Activated naive CD8-positive, alpha-beta T cell treated with anti-CD3 and anti-CD28 coated beads, Interleukin-2, amount 10 ng/mL, durations not matched to agents 7 days and 5 days (primary cell): ENCODE results near the gene FADS3. TPM values are rescaled to one million over a fixed set of nuclear protein-coding genes. Genes with fewer than 3 reads are reported as not detected.
A peak's percentile ranks its signal among the peaks of the same experiment; 100 is the strongest.

Source experiments
- ATAC-seq: fragments of 150-1000 bp; cut with Tn5 transposase; one replicate; pipeline ENCODE4 v1.10.0; 2021; ENCODE audit warnings: low read depth, moderate library complexity
- POLR2A ChIA-PET: fragments of 350-600 bp; sonication (Branson Sonifier 250); formaldehyde crosslinking; loops from one replicate; lab custom pipeline; 2021; ENCODE audit warnings: antibody characterized with exemption; lab: Charles Lee
- DNase-seq: peaks from one replicate; pipeline ENCODE4 v3.0.0; 2021
- H3K27ac Mint-ChIP-seq: one replicate; pipeline ENCODE4 v1.8.0; 2022; ENCODE audit warnings: mild to moderate bottlenecking, mixed read lengths
- H3K27me3 Mint-ChIP-seq: one replicate; pipeline ENCODE4 v1.8.0; 2022; ENCODE audit warnings: mild to moderate bottlenecking, moderate library complexity, mixed read lengths
- H3K36me3 Mint-ChIP-seq: one replicate; pipeline ENCODE4 v1.8.0; 2021; ENCODE audit warnings: mild to moderate bottlenecking, mixed read lengths
- H3K4me1 Mint-ChIP-seq: one replicate; pipeline ENCODE4 v1.8.0; 2021; ENCODE audit warnings: mixed read lengths
- H3K4me3 Mint-ChIP-seq: one replicate; pipeline ENCODE4 v1.8.0; 2022; ENCODE audit warnings: mild to moderate bottlenecking, moderate library complexity, mixed read lengths
- H3K9me3 Mint-ChIP-seq: one replicate; pipeline ENCODE4 v1.8.0; 2021; ENCODE audit warnings: mixed read lengths
- total RNA-seq, 2 experiments: library from RNA; stranded (reverse); gene quantifications; one replicate each; pipeline ENCODE4 v1.2.3, GENCODE V29; 2021

Gene FADS3
- total RNA-seq, 2 experiments from 2014 or later, result 4.7 TPM

GRCh38 chr11:61833926-61834277 lies 57.4 kb downstream of the FADS3 start:
- Mint-ChIP-seq H3K36me3 (peaks cover 50% of the 10 kb centered on the region), H3K9me3 (no peaks in the 10 kb centered on the region), H3K4me1 (peaks cover 54% of the 10 kb centered on the region), H3K27ac (peak overlapping the region; percentile 96), H3K4me3 (peak overlapping the region; percentile 83), H3K27me3 (no peaks in the 10 kb centered on the region)
- DNase-seq (no peak), ATAC-seq (no peak)
- POLR2A ChIA-PET, result interaction anchor here (0.7 to 3.1 kb wide), 10 partner anchors 13 to 134 kb away, joined by 3 to 52 read pairs (median 5); partner anchors contain the start of genes FADS1, FEN1, FTH1 and TMEM258

- Mint-ChIP-seq H3K9me3 (no peaks in the 10 kb centered on the region), H3K27ac (peak overlapping the region; percentile 96), H3K36me3 (peaks cover 47% of the 10 kb centered on the region), H3K4me3 (peak overlapping the region; percentile 83), H3K4me1 (peaks cover 54% of the 10 kb centered on the region), H3K27me3 (no peaks in the 10 kb centered on the region)
- DNase-seq (no peak), ATAC-seq (no peak)
- POLR2A ChIA-PET, result interaction anchor here (1.1 to 3.1 kb wide), 3 partner anchors 13 to 35 kb away, joined by 3 to 52 read pairs (median 6); partner anchors contain the start of gene FADS1
These were observed 57.9 kb downstream of the FADS3 start for GRCh38 chr11:61833471-61833870.

- POLR2A ChIA-PET, result interaction anchor here (1.9 kb wide), 1 partner anchor 12 kb away, joined by 6 read pairs; no protein-coding TSS in a partner anchor
- no peak for DNase-seq
- no peak for ATAC-seq
- Mint-ChIP-seq H3K9me3 (no peaks in the 10 kb centered on the region), H3K4me3 (peak overlapping the region; percentile 94), H3K27me3 (no peaks in the 10 kb centered on the region), H3K27ac (peak overlapping the region; percentile 96), H3K36me3 (peaks cover 42% of the 10 kb centered on the region), H3K4me1 (peaks cover 54% of the 10 kb centered on the region)
These were observed 58.6 kb downstream of the FADS3 start for GRCh38 chr11:61832754-61833153.

DNA sequence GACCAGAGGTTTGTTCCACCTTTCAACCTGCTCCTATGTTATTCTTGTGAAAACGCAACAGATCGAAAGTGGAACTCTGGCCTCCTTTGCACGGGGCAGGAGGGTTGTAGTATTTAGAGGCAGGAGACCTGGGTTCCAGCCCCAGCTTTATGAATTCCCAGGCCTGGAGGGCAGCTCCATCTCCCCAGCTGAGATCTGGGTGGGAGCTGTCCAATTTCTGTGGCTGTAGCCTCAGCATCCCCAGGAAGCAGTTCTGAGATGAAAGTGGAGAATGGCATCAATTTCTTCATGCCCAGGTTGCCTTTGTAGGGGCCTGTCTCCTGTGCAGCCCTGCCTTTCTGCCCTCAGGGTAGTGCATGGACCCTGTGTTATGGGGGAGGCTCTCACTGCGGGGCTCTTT lies 59.1 kb downstream of the FADS3 start:
- POLR2A ChIA-PET, result interaction anchor here (1.1 to 7.2 kb wide), 2 partner anchors 16 to 39 kb away, joined by 3 to 140 read pairs; partner anchors contain the start of genes FADS1 and FEN1
- DNase-seq (no peak), ATAC-seq (no peak)
- Mint-ChIP-seq H3K4me1 (peaks cover 55% of the 10 kb centered on the region), H3K27me3 (no peaks in the 10 kb centered on the region), H3K27ac (peak overlapping the region; percentile 96), H3K4me3 (peak overlapping the region; percentile 94), H3K36me3 (peaks cover 42% of the 10 kb centered on the region), H3K9me3 (no peaks in the 10 kb centered on the region)

DNA sequence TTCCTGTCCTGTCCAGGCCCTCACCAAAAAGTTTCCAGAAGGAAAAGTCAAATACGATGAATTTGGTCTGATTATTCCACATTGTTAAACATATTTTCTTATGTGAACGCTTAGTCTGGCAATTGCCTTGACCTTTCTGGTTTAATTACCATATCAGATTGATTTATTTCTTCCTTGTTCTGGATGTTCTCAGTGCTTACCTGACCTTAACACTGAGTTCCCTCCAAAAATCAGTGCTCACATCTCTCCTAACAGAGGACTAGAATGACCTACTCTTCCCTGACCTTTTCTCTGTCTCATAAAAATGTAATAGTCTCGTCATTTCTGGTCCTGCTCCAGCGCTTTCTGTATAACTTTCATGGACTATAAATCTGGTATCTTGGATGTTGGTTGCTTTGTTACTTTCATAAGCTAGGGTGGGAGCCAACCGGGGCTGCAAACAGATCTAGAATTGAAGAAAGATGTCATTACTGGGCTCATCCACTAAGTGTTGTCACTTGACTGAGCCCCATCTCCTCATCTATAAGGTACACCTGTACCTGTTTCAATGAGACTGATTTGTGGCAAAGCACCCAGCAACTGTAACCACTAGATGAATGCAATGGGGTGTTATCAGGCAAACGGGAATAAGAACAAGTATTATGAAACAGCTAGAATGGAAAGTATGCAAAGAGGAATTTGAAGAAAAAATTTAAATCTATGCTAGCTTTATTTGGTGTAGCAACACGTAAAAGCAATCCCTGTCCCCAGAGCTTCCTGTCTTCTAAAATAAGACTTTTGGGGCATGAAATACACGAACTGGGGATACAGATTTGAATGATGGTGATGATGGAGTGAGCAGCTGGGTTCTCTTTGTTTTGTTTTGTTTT lies 60.9 kb downstream of the FADS3 start:
- POLR2A ChIA-PET, result interaction anchor here (0.7 to 7.2 kb wide), 4 partner anchors 14 to 137 kb away, joined by 3 to 140 read pairs (median 12); partner anchors contain the start of genes FADS1, FEN1, FTH1 and TMEM258
- no peaks in the 10 kb centered on the region for H3K27me3 Mint-ChIP-seq
- H3K4me3 Mint-ChIP-seq, result peak overlapping the region; percentile 94
- peaks cover 31% of the 10 kb centered on the region for H3K36me3 Mint-ChIP-seq
- no peaks in the 10 kb centered on the region for H3K9me3 Mint-ChIP-seq
- H3K27ac Mint-ChIP-seq, result peak overlapping the region; percentile 63
- DNase-seq (no peak), ATAC-seq (no peak)
- H3K4me1 Mint-ChIP-seq, result peaks cover 60% of the 10 kb centered on the region

- H3K27ac Mint-ChIP-seq, result peak overlapping the region; percentile 89
- POLR2A ChIA-PET, result interaction anchor here (0.7 to 7.2 kb wide), 3 partner anchors 13 to 37 kb away, joined by 3 to 140 read pairs (median 21); partner anchors contain the start of genes FADS1, FEN1 and TMEM258
- H3K27me3 Mint-ChIP-seq, result no peaks in the 10 kb centered on the region
- DNase-seq (no peak), ATAC-seq (no peak)
- H3K4me3 Mint-ChIP-seq, result peak overlapping the region; percentile 94
- H3K36me3 Mint-ChIP-seq, result peaks cover 31% of the 10 kb centered on the region
- peaks cover 56% of the 10 kb centered on the region for H3K4me1 Mint-ChIP-seq
- no peaks in the 10 kb centered on the region for H3K9me3 Mint-ChIP-seq
These were observed 61.5 kb downstream of the FADS3 start for GRCh38 chr11:61829806-61830205.

GRCh38 chr11:61828629-61829407 lies 62.5 kb downstream of the FADS3 start:
- ATAC-seq (peak; percentile 37), DNase-seq (peak; percentile 74)
- peaks cover 6% of the 10 kb centered on the region for H3K27me3 Mint-ChIP-seq
- POLR2A ChIA-PET, result interaction anchor here (0.7 to 7.2 kb wide), 5 partner anchors 12 to 139 kb away, joined by 3 to 140 read pairs (median 8); partner anchors contain the start of genes FADS1, FEN1, FTH1 and TMEM258
- H3K36me3 Mint-ChIP-seq, result peaks cover 28% of the 10 kb centered on the region
- H3K4me1 Mint-ChIP-seq, result peaks cover 49% of the 10 kb centered on the region
- peak overlapping the region; percentile 94 for H3K4me3 Mint-ChIP-seq
- peak overlapping the region; percentile 89 for H3K27ac Mint-ChIP-seq
- H3K9me3 Mint-ChIP-seq, result no peaks in the 10 kb centered on the region

DNA sequence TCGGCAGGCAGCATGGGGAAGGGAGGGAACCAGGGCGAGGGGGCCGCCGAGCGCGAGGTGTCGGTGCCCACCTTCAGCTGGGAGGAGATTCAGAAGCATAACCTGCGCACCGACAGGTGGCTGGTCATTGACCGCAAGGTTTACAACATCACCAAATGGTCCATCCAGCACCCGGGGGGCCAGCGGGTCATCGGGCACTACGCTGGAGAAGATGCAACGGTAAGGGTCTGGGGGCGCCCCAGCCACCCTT lies 63.0 kb downstream of the FADS3 start:
- peak overlapping the region; percentile 89 for H3K27ac Mint-ChIP-seq
- peaks cover 8% of the 10 kb centered on the region for H3K27me3 Mint-ChIP-seq
- peak overlapping the region; percentile 94 for H3K4me3 Mint-ChIP-seq
- POLR2A ChIA-PET, result interaction anchor here (1.0 to 7.2 kb wide), 6 partner anchors 8 to 139 kb away, joined by 4 to 140 read pairs (median 10); partner anchors contain the start of genes FADS1, FEN1, FTH1 and TMEM258
- DNase-seq, result no peak
- peaks cover 25% of the 10 kb centered on the region for H3K36me3 Mint-ChIP-seq
- H3K4me1 Mint-ChIP-seq, result peaks cover 44% of the 10 kb centered on the region
- no peaks in the 10 kb centered on the region for H3K9me3 Mint-ChIP-seq
- no peak for ATAC-seq

DNA sequence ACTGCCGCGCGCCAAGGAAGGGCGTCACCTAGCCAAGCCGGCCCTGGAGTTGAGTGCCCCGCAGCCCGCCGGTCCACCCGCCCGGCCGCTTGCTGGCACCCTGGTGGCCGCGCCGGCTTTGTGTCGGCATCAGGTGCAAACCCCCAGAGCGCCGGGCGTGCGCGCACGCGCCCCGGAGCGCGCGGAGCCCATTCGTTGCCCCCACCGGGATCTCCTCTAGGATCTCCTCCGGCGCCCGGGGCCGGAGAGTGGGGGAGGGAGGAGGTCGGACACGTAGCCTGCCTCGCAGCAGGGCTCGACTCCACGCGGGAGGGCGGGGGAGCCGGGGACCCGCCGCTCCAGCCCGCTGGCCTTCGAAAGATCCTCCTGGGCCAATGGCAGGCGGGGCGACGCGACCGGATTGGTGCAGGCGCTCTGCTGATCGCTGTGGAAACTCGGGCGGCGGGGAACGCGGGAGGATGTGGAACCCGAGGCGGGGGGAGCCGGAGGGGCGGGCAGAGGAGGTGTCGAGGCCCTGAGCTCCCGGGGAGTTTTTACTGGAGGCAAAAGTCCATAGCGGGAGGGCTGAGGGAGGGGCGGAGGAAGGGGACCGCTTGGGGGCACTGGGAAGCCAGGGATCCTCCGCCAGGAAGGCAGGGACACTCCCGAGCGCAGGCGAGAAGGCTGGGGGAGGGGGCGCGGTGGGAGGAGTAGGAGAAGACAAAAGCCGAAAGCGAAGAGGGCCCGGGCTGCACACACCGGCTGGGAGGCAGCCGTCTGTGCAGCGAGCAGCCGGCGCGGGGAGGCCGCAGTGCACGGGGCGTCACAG lies 63.6 kb downstream of the FADS3 start, which contains the start of gene FADS2:
Gene FADS2 (plus strand): TSS at position 730 of the 808 bp plus-strand sequence. CDS start 91 bp downstream, outside the sequence.
- H3K36me3 Mint-ChIP-seq, result peaks cover 29% of the 10 kb centered on the region
- H3K4me3 Mint-ChIP-seq, result peak within 1 kb of the TSS; percentile 94
- DNase-seq (peak; percentile 92), ATAC-seq (peak; percentile 88)
- no peaks in the 10 kb centered on the region for H3K9me3 Mint-ChIP-seq
- peaks cover 38% of the 10 kb centered on the region for H3K4me1 Mint-ChIP-seq
- peaks cover 14% of the 10 kb centered on the region for H3K27me3 Mint-ChIP-seq
- POLR2A ChIA-PET, result interaction anchor here (1.0 to 7.2 kb wide), 7 partner anchors 9 to 140 kb away, joined by 3 to 140 read pairs (median 8); partner anchors contain the start of genes FADS1, FEN1, FTH1 and TMEM258
- peak within 1 kb of the TSS; percentile 89 for H3K27ac Mint-ChIP-seq

DNA sequence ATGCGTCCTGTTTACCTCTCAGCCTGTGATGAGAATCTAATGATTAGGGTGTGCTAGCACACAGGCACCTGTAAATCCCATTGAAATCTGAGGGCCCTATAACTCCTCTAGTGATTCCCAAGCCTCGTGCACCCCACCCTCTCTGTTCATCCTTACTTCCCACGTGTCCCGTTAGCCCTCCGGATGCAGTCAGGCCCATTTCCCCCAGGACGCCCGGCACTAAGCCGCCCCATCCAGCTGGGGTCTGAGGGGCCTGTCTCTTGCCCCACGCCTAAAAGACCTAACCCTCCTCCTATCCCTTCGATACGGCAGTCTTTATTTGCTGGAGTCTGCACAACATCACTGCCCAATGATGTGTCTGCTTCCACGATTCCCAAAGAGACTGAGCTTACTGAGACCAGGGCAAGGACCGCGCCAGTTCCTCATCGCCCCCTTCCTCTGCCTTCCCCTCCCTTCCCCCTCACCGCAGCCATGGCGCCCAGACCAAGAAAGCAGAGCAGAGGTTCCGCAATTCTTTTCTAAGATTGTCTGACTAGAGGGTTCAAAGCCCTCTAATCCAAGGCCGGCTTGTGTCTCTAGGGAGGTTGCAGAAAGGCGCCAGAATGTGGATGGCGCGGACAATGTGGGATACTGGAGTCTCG lies 64.3 kb downstream of the FADS3 start:
- no peak for ATAC-seq
- Mint-ChIP-seq H3K4me1 (peaks cover 34% of the 10 kb centered on the region), H3K9me3 (no peaks in the 10 kb centered on the region), H3K4me3 (peak overlapping the region; percentile 94), H3K27ac (peak overlapping the region; percentile 89), H3K36me3 (peaks cover 25% of the 10 kb centered on the region), H3K27me3 (peaks cover 14% of the 10 kb centered on the region)
- POLR2A ChIA-PET, result interaction anchor here (1.2 to 7.2 kb wide), 3 partner anchors 10 to 20 kb away, joined by 3 to 140 read pairs (median 6); partner anchors contain the start of gene FADS1
- DNase-seq, result no peak
